ENCODE measurements around the gene C1QL3. TPM values are rescaled to one million over a fixed set of nuclear protein-coding genes. Genes with fewer than 3 reads are reported as not detected.

Gene C1QL3
- total RNA-seq, 1 experiment from 2014 or later, result 4.0 TPM

- no peak overlapping the region for H3K4me3 Mint-ChIP-seq
- no peak overlapping the region for H2BK5ac ChIP-seq (ENCODE audit: insufficient read length, low read length)
Observed at GRCh38 chr10:16559236-16559773, 37.6 kb upstream of the C1QL3 start.

More at GRCh38 chr10:16559236-16559773, 37.6 kb upstream of the C1QL3 start:
- H3K14ac ChIP-seq (ENCODE audit: insufficient read depth, low read length), result no peak overlapping the region
- no peak overlapping the region for H3K56ac ChIP-seq (ENCODE audit: insufficient read length, low read depth, low read length)
- DNase-seq, result no peak
- H3K27me3 ChIP-seq (ENCODE audit: insufficient read depth, low read length), result no peaks in the 10 kb centered on the region
- no peak overlapping the region for H2BK20ac ChIP-seq (ENCODE audit: low read depth, low read length, poor library complexity, severe bottlenecking)
- no peak overlapping the region for H3K4me2 ChIP-seq (ENCODE audit: insufficient read depth, insufficient read length, low read length)
- H3K18ac ChIP-seq (ENCODE audit: insufficient read length, low read depth, low read length), result no peak overlapping the region
- no peaks in the 10 kb centered on the region for H3K4me1 ChIP-seq (ENCODE audit: insufficient read depth, low read length)
- H2BK120ac ChIP-seq (ENCODE audit: low read depth, low read length, poor library complexity, severe bottlenecking), result no peak overlapping the region
- no peak overlapping the region for H4K91ac ChIP-seq (ENCODE audit: insufficient read length, low read depth, low read length)
- no peak overlapping the region for H2AK5ac ChIP-seq (ENCODE audit: insufficient read length, low read length)
- no peak overlapping the region for H3K4ac ChIP-seq (ENCODE audit: low read depth, low read length)
- no peak overlapping the region for H3K27ac Mint-ChIP-seq
- no peak for TF ChIP-seq CTCF (conservative IDR thresholded peaks at IDR 0.05)
- H3K23ac ChIP-seq (ENCODE audit: insufficient read length, low read depth, low read length), result no peak overlapping the region
- WGBS (ENCODE audit: extremely low coverage, insufficient read length, low lambda C conversion rate), result no CpG with 5 or more reads among the region's 5 CpGs
- H3K9me3 ChIP-seq (ENCODE audit: control insufficient read depth, low read depth, low read length), result no peaks in the 10 kb centered on the region
- no peak overlapping the region for H3K27ac ChIP-seq (ENCODE audit: insufficient read length, low read depth, low read length)
- no peak overlapping the region for H2BK15ac ChIP-seq (ENCODE audit: low read depth, low read length)
- no peaks in the 10 kb centered on the region for H3K79me1 ChIP-seq (ENCODE audit: insufficient read depth, low read depth, low read length, poor library complexity, severe bottlenecking)
- H3K23me2 ChIP-seq (ENCODE audit: insufficient read length, low read depth, low read length, poor library complexity, severe bottlenecking), result no peaks in the 10 kb centered on the region
- H4K8ac ChIP-seq (replicated peaks; ENCODE audit: insufficient read length, low read depth, low read length), result no peak overlapping the region
- no peak overlapping the region for H3K9ac ChIP-seq (ENCODE audit: extremely low read depth, insufficient read length, low read length)
- H3K79me2 ChIP-seq (ENCODE audit: insufficient read depth, low read length), result no peaks in the 10 kb centered on the region
- peaks cover 6 to 7% of the 10 kb centered on the region in 2 experiments for H3K4me1 Mint-ChIP-seq
- no peak overlapping the region for H2AFZ ChIP-seq (ENCODE audit: low read length)
- no peak overlapping the region for H4K5ac ChIP-seq (ENCODE audit: insufficient read length, low read depth, low read length)
- no peaks in the 10 kb centered on the region for H3K36me3 Mint-ChIP-seq (ENCODE audit: insufficient read depth in 1 of 3, low read depth in 3 of 3)
- no peaks in the 10 kb centered on the region for H4K20me1 ChIP-seq (ENCODE audit: control insufficient read depth, insufficient read depth, insufficient read length)
- no peaks in the 10 kb centered on the region; a peak in 1 of 5 replicates for H3K9me3 Mint-ChIP-seq
- no peak overlapping the region for H3T11ph ChIP-seq (ENCODE audit: low read length)
- H2BK12ac ChIP-seq (ENCODE audit: insufficient read length, low read depth, low read length), result no peak overlapping the region
- peaks cover 8% of the 10 kb centered on the region for H3K27me3 Mint-ChIP-seq (ENCODE audit: low read depth)

Data from H9 (cell line).